ENCODE data around the gene DIP2C. TPM values are rescaled to one million over a fixed set of nuclear protein-coding genes. Genes with fewer than 3 reads are reported as not detected.

Gene DIP2C
- total RNA-seq, 4 donors from 2014 or later: 13.4 to 32.0 (median 18.4) TPM

GRCh38 chr10:443459-443858 is 246.0 kb downstream of the DIP2C start:
- in situ Hi-C loops (cut with MboI; ENCODE audit: low pct_ligation_motif_present in 1 of 4, low pct_unique_long_range_greater_than_20kb in 1 of 4, low sequenced_read_pairs in 3 of 4): no loop called here
- Histone ChIP-seq H3K27ac (no peak overlapping the region), H3K27me3 (no peaks in the 10 kb centered on the region), H3K9me3 (no peaks in the 10 kb centered on the region), H3K36me3 (no peaks in the 10 kb centered on the region), H3K4me3 (no peak overlapping the region), H3K4me1 (peaks cover 0 to 5% (median 0%) of the 10 kb centered on the region in 4 donors)
- no peak for TF ChIP-seq POLR2A (IDR thresholded peaks at IDR 0.05)
- DNase-seq: no peak
- intact Hi-C loops (cut with DNase I; ENCODE audit: low total_unique reads): no loop called here
- 92 to 100% methylated on average over 1 to 2 of the region's 2 CpGs for whole genome bisulfite sequencing, 2 donors (ENCODE audit: low coverage in 1 of 2)

GRCh38 chr10:442209-442608 is 247.3 kb downstream of the DIP2C start:
- H3K27ac ChIP-seq: no peak overlapping the region
- in situ Hi-C loops (cut with MboI; ENCODE audit: low pct_ligation_motif_present in 1 of 4, low pct_unique_long_range_greater_than_20kb in 1 of 4, low sequenced_read_pairs in 3 of 4) (no loop called here), intact Hi-C loops (cut with DNase I; ENCODE audit: low total_unique reads) (no loop called here)
- no peak for TF ChIP-seq CTCF (IDR thresholded peaks at IDR 0.05)
- TF ChIP-seq POLR2A (IDR thresholded peaks at IDR 0.05): no peak
- no peak for TF ChIP-seq POLR2AphosphoS5 (IDR thresholded peaks at IDR 0.05)
- no peak for TF ChIP-seq EP300 (IDR thresholded peaks at IDR 0.05; ENCODE audit: low read depth)
- no peaks in the 10 kb centered on the region for H3K27me3 ChIP-seq
- H3K4me1 ChIP-seq: peaks cover 0 to 5% (median 0%) of the 10 kb centered on the region in 4 donors
- no peak overlapping the region for H3K4me3 ChIP-seq
- no peaks in the 10 kb centered on the region for H3K36me3 ChIP-seq
- H3K9me3 ChIP-seq: no peaks in the 10 kb centered on the region
- WGBS, 2 donors (ENCODE audit: low coverage in 1 of 2): 98 to 100% methylated on average over 1 to 6 of the region's 6 CpGs
- DNase-seq: no peak

GRCh38 chr10:441659-442058 is 247.8 kb downstream of the DIP2C start:
- 97 to 100% methylated on average over 4 to 6 of the region's 6 CpGs for WGBS, 2 donors (ENCODE audit: low coverage in 1 of 2)
- no peaks in the 10 kb centered on the region for H3K36me3 ChIP-seq

GRCh38 chr10:440127-440526 is 249.3 kb downstream of the DIP2C start:
- in situ Hi-C loops (cut with MboI; ENCODE audit: low pct_ligation_motif_present in 1 of 4, low pct_unique_long_range_greater_than_20kb in 1 of 4, low sequenced_read_pairs in 3 of 4) (no loop called here), intact Hi-C loops (cut with DNase I; ENCODE audit: low total_unique reads) (no loop called here)
- 53 to 54% methylated on average over 3 of the region's 3 CpGs for WGBS, 2 donors (ENCODE audit: low coverage in 1 of 2)
- Histone ChIP-seq H3K36me3 (no peaks in the 10 kb centered on the region), H3K4me1 (peaks cover 0 to 5% (median 0%) of the 10 kb centered on the region in 4 donors), H3K4me3 (no peak overlapping the region), H3K27ac (no peak overlapping the region), H3K27me3 (no peaks in the 10 kb centered on the region), H3K9me3 (no peaks in the 10 kb centered on the region)
- no peak for DNase-seq
- TF ChIP-seq POLR2AphosphoS5 (IDR thresholded peaks at IDR 0.05) (no peak), EP300 (IDR thresholded peaks at IDR 0.05; ENCODE audit: low read depth) (no peak), POLR2A (IDR thresholded peaks at IDR 0.05) (no peak), CTCF (IDR thresholded peaks at IDR 0.05) (no peak)

More at GRCh38 chr10:441659-442058, 247.8 kb downstream of the DIP2C start:
- in situ Hi-C loops (cut with MboI; ENCODE audit: low pct_ligation_motif_present in 1 of 4, low pct_unique_long_range_greater_than_20kb in 1 of 4, low sequenced_read_pairs in 3 of 4) (no loop called here), intact Hi-C loops (cut with DNase I; ENCODE audit: low total_unique reads) (no loop called here)
- H3K27me3 ChIP-seq: no peaks in the 10 kb centered on the region
- DNase-seq: no peak
- H3K4me1 ChIP-seq: peaks cover 0 to 5% (median 0%) of the 10 kb centered on the region in 4 donors
- no peaks in the 10 kb centered on the region for H3K9me3 ChIP-seq
- no peak overlapping the region for H3K4me3 ChIP-seq
- no peak overlapping the region for H3K27ac ChIP-seq
- TF ChIP-seq CTCF (IDR thresholded peaks at IDR 0.05) (no peak), POLR2AphosphoS5 (IDR thresholded peaks at IDR 0.05) (no peak), POLR2A (IDR thresholded peaks at IDR 0.05) (no peak), EP300 (IDR thresholded peaks at IDR 0.05; ENCODE audit: low read depth) (no peak)

Measured in transverse colon (tissue), 4 donors.